ENCODE data around the gene MAN2B2. TPM values are rescaled to one million over a fixed set of nuclear protein-coding genes. Genes with fewer than 3 reads are reported as not detected.

Gene MAN2B2
- total RNA-seq, 1 experiment from 2014 or later = 27.8 TPM

GRCh38 chr4:6586715-6587325, 11.8 kb downstream of the MAN2B2 start:
- TF ChIP-seq EZH2 (IDR thresholded peaks at IDR 0.05; ENCODE audit: low read depth) (no peak), CTCF (conservative IDR thresholded peaks at IDR 0.05) (no peak)
- no peak for DNase-seq
- Histone ChIP-seq H3K79me2 (ENCODE audit: low read depth) (no peaks in the 10 kb centered on the region), H3K36me3 (ENCODE audit: low read depth) (no peaks in the 10 kb centered on the region), H2AFZ (no peak overlapping the region), H4K20me1 (ENCODE audit: insufficient read depth) (no peaks in the 10 kb centered on the region), H3K27ac (no peak overlapping the region), H3K4me3 (no peak overlapping the region), H3K9me3 (ENCODE audit: insufficient read depth, low read depth) (no peaks in the 10 kb centered on the region), H3F3A (ENCODE audit: insufficient read depth, low read depth) (no peaks in the 10 kb centered on the region), H3K9me2 (ENCODE audit: insufficient read depth) (no peaks in the 10 kb centered on the region), H3K4me2 (no peak overlapping the region), H3K4me1 (replicated peaks; ENCODE audit: insufficient read depth) (no peaks in the 10 kb centered on the region), H3K27me3 (ENCODE audit: insufficient read depth, low read depth) (no peaks in the 10 kb centered on the region)
- BruUV-seq (replicated peaks) = no TSS peak
- POLR2A ChIA-PET (ENCODE audit: unreplicated experiment) = interaction anchor here (0.6 kb wide), 1 partner anchor 12 kb away, joined by 3 read pairs; the partner anchor contains the start of gene MAN2B2
- CTCF ChIA-PET = no interaction called here
- intact Hi-C loops (cut with micrococcal nuclease; ENCODE audit: unreplicated experiment) = no loop called here

GRCh38 chr4:6589444-6589843, 14.5 kb downstream of the MAN2B2 start:
- no peak for DNase-seq
- POLR2A ChIA-PET (ENCODE audit: unreplicated experiment) = no interaction called here

GRCh38 chr4:6591313-6591712, 16.3 kb downstream of the MAN2B2 start:
- Histone ChIP-seq H3K27ac (no peak overlapping the region), H3K36me3 (ENCODE audit: low read depth) (no peaks in the 10 kb centered on the region), H3K9me2 (ENCODE audit: insufficient read depth) (no peaks in the 10 kb centered on the region), H3K9me3 (ENCODE audit: insufficient read depth, low read depth) (no peaks in the 10 kb centered on the region), H3F3A (ENCODE audit: insufficient read depth, low read depth) (peaks cover 7% of the 10 kb centered on the region; the same call in 1 of the 2 replicates), H3K27me3 (ENCODE audit: insufficient read depth, low read depth) (no peaks in the 10 kb centered on the region), H4K20me1 (ENCODE audit: insufficient read depth) (no peaks in the 10 kb centered on the region), H3K4me3 (no peak overlapping the region), H3K4me2 (no peak overlapping the region), H3K79me2 (ENCODE audit: low read depth) (no peaks in the 10 kb centered on the region), H3K4me1 (replicated peaks; ENCODE audit: insufficient read depth) (no peaks in the 10 kb centered on the region), H2AFZ (no peak overlapping the region)
- BruUV-seq (replicated peaks) = no TSS peak
- intact Hi-C loops (cut with micrococcal nuclease; ENCODE audit: unreplicated experiment) = no loop called here
- no peak for DNase-seq
- CTCF ChIA-PET = interaction anchor here (0.6 kb wide), 1 partner anchor 476 kb away, joined by 3 read pairs; no protein-coding TSS in a partner anchor
- POLR2A ChIA-PET (ENCODE audit: unreplicated experiment) = no interaction called here
- TF ChIP-seq EZH2 (IDR thresholded peaks at IDR 0.05; ENCODE audit: low read depth) (no peak), CTCF (conservative IDR thresholded peaks at IDR 0.05) (no peak)

More at GRCh38 chr4:6589444-6589843, 14.5 kb downstream of the MAN2B2 start:
- CTCF ChIA-PET = no interaction called here
- Histone ChIP-seq H3F3A (ENCODE audit: insufficient read depth, low read depth) (no peaks in the 10 kb centered on the region), H3K4me2 (no peak overlapping the region), H3K9me2 (ENCODE audit: insufficient read depth) (no peaks in the 10 kb centered on the region), H2AFZ (no peak overlapping the region), H3K4me1 (replicated peaks; ENCODE audit: insufficient read depth) (no peaks in the 10 kb centered on the region), H3K9me3 (ENCODE audit: insufficient read depth, low read depth) (no peaks in the 10 kb centered on the region), H3K79me2 (ENCODE audit: low read depth) (no peaks in the 10 kb centered on the region), H3K27ac (no peak overlapping the region), H3K36me3 (ENCODE audit: low read depth) (no peaks in the 10 kb centered on the region), H4K20me1 (ENCODE audit: insufficient read depth) (no peaks in the 10 kb centered on the region), H3K27me3 (ENCODE audit: insufficient read depth, low read depth) (no peaks in the 10 kb centered on the region), H3K4me3 (no peak overlapping the region)
- no peak for TF ChIP-seq EZH2 (IDR thresholded peaks at IDR 0.05; ENCODE audit: low read depth)
- no peak for TF ChIP-seq CTCF (conservative IDR thresholded peaks at IDR 0.05)
- no TSS peak for BruUV-seq (replicated peaks)
- intact Hi-C loops (cut with micrococcal nuclease; ENCODE audit: unreplicated experiment) = no loop called here

All from PC-9 (cell line).